ENCODE results near the gene DNAL4. TPM values are rescaled to one million over a fixed set of nuclear protein-coding genes. Genes with fewer than 3 reads are reported as not detected.
"Not testable (repeated sequence)": the region's sequence is repeated elsewhere in the genome, so short reads cannot be mapped to it uniquely, and the experiment has no call there.

Gene DNAL4
- total RNA-seq, 1 experiment from 2014 or later = 14.4 TPM

DNA sequence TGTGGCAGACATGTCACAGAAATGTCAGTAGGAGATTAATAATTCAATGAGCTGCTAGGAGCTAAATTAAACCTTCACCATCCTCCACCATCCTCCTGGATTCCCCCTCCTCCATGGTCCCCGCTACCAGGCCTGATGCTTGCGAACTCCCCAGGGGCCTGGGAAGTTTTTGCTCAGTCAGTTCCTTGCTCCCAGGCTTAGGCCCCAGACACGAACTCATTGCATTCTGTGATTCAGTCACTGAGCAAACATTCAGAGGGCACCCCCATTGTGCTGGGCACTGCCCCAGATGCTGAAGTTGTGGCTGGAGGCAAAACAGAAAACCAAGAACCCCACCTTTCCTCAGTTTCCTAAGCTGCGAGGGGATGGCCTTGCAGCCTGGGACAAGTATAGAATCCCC, 35.5 kb upstream of the DNAL4 start:
- no peak for DNase-seq (ENCODE audit: low read depth, low spot score)
- in situ Hi-C loops (cut with HindIII; ENCODE audit: low pct_unique_long_range_greater_than_20kb, low sequenced_read_pairs) = no loop called here

DNA sequence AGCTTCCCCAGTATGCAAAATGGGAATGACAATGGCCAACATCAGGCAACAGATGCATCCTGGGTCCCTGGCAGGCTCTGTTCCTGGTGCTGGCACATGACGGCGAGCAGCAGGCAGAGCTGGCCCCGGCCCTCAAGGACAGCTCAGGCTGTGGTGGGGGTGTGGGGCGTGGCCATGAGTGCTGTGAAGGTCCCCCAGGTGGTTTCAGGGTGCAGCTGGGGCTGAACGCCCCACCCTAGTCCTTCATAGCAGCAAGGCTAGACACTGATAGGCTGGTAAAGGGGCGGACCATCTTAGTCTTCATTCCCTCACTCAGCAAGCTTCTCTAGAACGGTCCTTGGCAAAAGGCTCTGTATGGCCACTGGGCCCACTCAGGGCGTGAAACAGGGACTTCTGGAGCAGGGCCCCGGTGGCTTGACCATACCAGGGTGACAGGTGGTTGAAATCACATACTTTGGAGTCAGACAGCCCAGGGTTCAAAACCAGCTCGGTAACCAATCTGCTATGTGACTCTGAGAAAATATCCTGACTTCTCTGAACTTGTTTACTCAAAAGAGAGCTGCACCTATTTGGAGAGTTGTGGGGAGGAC, 34.8 kb upstream of the DNAL4 start:
- DNase-seq (ENCODE audit: low read depth, low spot score) = no peak
- in situ Hi-C loops (cut with HindIII; ENCODE audit: low pct_unique_long_range_greater_than_20kb, low sequenced_read_pairs) = no loop called here

DNA sequence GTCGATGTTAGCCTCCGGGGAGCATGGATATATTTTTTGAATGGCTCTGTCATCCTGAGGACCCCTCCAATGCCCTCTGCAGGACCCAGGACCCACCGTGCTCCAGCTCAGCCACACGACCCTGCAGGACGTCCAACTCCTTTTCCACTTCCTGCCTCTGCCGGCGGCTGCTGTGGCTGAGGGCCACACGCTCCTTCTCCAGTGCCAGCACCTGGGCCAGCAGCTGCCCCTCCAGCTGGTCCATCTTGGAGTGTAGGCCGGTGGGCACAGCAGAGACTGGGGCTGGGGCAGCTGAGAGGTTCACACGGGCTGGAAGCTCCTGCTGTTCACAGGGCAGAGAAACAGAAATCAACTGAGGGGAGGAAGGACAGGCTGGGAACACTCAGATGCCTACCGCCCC, 34.2 kb upstream of the DNAL4 start:
- no peak for DNase-seq (ENCODE audit: low read depth, low spot score)

DNA sequence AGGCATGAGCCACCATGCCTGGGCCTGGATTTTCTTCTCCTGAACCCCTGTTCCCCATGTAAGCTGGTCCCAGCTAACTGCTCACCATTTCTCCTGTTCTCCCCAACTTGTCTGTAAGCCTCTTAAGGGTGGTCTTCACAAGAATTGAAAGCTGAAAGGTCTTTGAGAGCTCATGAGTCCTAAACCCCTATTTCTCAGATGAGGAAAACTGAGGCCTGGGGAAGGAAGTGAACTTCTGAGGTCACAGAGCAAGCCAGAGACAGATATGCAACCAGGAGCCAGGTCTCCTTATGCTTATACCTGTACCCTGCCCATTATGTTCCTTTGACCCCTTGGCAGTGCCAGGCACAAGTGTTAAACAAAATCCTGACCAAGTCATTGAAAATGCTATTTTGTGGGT, 33.6 kb upstream of the DNAL4 start:
- DNase-seq (ENCODE audit: low read depth, low spot score) = no peak
- in situ Hi-C loops (cut with HindIII; ENCODE audit: low pct_unique_long_range_greater_than_20kb, low sequenced_read_pairs) = no loop called here

More for the DNA sequence above, 34.2 kb upstream of the DNAL4 start:
- in situ Hi-C loops (cut with HindIII; ENCODE audit: low pct_unique_long_range_greater_than_20kb, low sequenced_read_pairs) = no loop called here

DNA sequence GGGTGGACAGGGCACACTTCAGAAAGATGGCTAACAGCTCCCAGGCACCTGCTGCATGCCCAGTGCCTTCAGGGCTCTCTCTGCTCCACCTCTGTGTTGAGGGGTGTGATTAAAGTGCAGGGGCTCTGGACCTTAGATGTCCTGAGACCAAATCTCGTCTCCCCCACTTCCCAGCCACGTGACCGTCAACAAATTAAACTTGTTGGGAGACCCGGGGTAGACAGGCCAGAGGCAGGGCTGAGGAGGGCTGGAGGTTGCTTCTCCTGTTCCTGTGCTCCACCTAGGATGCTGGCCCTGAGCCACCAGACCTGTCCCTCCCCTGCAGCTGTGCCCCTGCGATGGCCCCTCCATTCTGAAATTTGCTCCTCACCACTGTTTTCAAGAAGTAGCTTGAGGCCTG, 32.9 kb upstream of the DNAL4 start:
- in situ Hi-C loops (cut with HindIII; ENCODE audit: low pct_unique_long_range_greater_than_20kb, low sequenced_read_pairs) = no loop called here
- no peak for DNase-seq (ENCODE audit: low read depth, low spot score)

DNA sequence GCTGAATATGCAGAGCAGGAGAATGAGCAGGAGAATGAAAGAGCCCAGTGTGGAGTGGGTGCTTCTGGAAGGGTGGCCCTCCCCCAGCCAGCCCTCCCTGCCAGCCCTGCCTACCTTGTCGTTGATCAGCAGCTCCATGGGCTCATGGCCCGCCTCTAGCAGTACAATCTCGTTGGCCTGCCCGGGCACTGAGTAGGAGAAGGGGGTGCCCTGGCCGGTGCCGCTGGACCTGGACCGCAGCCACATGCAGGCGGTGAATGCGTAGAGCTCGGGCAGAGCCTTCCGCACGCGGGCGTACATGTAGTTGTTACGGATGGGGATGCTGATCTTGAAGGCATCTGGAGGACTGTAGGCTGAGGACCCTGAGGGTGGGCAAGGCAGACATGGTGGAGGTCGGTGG, 32.4 kb upstream of the DNAL4 start:
- in situ Hi-C loops (cut with HindIII; ENCODE audit: low pct_unique_long_range_greater_than_20kb, low sequenced_read_pairs) = no loop called here

DNA sequence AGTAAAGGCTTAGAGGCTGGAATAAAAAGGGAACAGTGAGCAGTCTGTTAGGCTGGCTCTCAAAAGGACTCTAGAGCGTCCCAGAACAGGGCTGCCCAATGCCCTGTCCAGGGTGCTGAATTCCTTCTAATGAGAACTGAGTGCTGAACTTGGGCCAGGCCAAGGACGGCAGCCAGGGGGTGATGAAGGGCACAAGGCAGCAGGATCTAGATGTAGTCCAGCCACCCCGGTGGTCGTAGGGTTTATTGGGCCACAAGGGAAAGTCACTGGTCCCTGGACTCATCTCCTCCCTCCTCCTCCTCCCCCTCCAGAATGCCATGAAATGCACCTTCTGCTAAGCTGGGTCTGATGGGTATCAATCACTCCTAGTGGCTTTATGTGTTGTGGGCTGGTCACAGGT, 30.6 kb upstream of the DNAL4 start:
- peak; percentile 86 for DNase-seq (ENCODE audit: low read depth, low spot score)
- in situ Hi-C loops (cut with HindIII; ENCODE audit: low pct_unique_long_range_greater_than_20kb, low sequenced_read_pairs) = no loop called here

More for the DNA sequence above, 32.4 kb upstream of the DNAL4 start:
- no peak for DNase-seq (ENCODE audit: low read depth, low spot score)

DNA sequence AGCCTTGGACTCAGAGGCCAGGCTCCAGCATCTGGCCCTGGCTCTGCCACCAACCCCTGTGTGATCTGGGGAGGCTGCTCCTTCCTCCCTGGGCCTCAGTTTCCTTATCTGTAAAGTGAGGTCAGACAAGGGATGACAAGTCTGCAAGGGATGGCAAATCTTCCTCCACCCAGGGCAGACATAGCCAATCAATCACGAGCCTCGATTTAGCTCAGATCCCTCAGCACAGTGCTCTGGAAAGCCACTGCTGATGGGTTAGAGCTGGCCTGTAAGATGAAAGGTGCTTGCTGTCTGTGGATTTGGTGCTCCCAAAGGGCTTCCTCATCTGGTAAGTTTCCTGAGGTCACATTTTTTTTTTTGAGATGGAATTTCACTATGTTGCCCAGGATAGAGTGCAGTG, 29.7 kb upstream of the DNAL4 start:
- in situ Hi-C loops (cut with HindIII; ENCODE audit: low pct_unique_long_range_greater_than_20kb, low sequenced_read_pairs) = no loop called here
- no peak for DNase-seq (ENCODE audit: low read depth, low spot score)

DNA sequence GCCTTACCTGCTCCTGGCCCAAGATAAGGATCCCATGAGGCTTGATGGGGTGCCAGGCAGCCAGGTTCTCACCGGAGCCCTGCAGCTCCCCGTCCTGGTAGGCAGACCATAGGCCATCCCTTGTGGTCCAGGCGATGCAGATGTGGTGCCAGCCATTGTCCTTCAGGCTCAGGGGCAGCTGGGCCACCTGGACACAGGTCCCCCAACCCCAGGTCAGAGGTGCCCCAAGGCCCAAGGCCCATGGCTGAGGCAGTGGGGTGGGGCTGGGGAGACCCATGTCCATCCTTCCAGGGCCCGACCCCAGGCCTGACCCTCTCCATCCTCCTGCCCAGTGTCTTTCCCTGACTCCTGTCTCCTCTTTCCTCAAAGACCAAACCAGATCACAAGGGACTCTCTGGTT, 29.1 kb upstream of the DNAL4 start:
- DNase-seq (ENCODE audit: low read depth, low spot score) = no peak
- in situ Hi-C loops (cut with HindIII; ENCODE audit: low pct_unique_long_range_greater_than_20kb, low sequenced_read_pairs) = no loop called here

DNA sequence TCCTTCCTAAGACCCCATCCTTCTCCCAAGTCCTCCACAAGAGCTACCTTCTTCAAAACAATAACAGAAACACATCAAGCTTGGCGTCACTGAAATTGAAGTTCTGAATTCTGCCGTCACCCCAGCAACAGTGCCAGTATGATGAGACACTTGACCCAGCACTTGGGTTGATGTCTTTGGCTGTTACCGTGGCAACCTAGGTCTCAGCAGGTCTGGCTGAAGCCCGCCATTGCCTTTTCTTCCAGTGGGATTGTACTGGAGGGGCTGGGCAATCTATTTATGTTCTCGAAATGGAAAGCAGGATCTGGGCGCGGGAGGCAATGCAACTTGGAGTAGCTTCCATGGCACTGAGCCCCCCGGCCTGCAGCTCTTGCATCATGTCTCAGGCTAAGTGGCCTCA, 26.1 kb upstream of the DNAL4 start:
- in situ Hi-C loops (cut with HindIII; ENCODE audit: low pct_unique_long_range_greater_than_20kb, low sequenced_read_pairs) = no loop called here
- DNase-seq (ENCODE audit: low read depth, low spot score) = no peak

DNA sequence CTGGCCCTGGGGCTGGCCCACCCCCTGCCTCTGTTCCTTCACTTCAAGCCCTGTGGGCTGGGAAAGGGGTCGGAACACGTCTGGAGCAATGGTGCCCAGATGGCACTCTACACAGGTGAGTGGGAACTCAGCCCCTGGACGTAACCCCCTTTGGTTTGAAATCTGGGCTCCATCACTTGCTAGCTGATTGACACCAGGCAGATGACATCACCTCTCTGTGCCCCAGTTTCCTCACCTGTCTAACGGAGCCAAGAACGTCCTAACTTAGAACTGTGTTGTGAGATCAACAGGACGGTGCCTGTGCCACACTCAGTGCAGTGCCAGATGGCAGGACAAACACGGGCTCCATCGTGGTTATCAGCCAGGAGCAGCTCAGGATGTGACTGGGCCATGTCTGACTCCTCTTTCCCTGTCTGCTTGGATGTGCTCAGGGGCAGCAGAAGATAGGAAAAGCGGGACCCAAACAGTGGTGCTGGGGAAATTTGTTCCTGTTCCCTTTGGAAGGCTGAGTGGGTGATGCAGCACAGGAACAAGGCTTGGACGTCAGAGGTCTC, 25.5 kb upstream of the DNAL4 start:
- no peak for DNase-seq (ENCODE audit: low read depth, low spot score)
- in situ Hi-C loops (cut with HindIII; ENCODE audit: low pct_unique_long_range_greater_than_20kb, low sequenced_read_pairs) = no loop called here

DNA sequence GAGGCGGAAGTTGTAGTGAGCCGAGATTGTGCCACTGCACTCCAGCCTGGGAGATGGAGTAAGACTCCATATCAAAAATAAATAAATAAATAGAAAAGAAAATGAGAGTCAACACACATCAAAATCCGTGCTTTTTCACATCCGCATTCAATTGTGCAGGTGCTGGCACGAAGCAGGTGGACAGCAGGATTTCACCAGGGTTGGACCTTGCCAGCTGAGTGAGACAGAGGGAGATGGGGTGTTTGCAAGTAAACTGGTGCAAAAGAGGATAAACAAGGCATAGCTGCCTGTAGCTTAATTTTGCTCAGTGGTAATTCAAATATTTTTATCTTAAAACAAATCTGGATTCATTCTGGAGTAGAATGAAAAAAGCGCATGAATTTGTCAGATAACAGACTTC, 23.3 kb upstream of the DNAL4 start:
- in situ Hi-C loops (cut with HindIII; ENCODE audit: low pct_unique_long_range_greater_than_20kb, low sequenced_read_pairs) = no loop called here
- DNase-seq (ENCODE audit: low read depth, low spot score) = no peak

DNA sequence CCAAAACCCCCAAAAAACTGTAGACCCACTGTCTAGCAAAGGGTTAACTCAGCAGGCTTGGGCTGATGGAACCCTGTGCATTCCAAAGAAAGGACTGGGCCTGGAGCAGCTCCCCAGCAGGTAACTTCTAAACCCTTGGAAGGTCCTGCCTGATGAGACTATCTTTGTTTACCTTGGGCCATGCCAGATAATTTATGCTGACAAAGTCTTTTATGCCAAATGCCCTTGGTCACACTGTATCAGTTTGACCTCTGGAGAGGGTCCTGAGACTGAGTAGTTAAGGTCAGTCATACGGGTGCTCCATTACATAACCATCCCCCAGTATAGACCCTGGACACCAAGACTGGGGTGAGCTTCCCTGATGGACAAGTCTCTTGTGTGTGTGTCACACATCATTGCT, 21.9 kb upstream of the DNAL4 start:
- DNase-seq (ENCODE audit: low read depth, low spot score) = no peak
- in situ Hi-C loops (cut with HindIII; ENCODE audit: low pct_unique_long_range_greater_than_20kb, low sequenced_read_pairs) = no loop called here

DNA sequence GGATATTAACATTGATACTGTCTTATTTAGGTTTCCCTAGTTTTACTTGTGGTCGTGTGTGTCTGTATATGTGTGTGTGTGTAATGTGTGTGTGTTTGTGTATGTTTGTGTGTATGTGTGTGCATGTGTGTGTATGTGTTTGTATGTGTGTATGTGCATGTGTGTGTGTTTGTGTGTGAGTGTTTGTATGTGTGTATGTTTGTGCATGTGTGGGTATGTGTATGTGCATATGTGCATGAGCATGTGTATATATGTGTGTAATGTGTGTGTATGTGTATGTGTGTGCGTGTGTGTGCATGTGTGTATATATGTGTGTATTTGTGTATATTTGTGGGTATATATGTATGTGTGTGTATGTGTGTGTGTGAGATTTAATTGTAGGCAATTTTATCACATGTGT, 17.3 kb upstream of the DNAL4 start:
- in situ Hi-C loops (cut with HindIII; ENCODE audit: low pct_unique_long_range_greater_than_20kb, low sequenced_read_pairs) = no loop called here
- no peak for DNase-seq (ENCODE audit: low read depth, low spot score)

DNA sequence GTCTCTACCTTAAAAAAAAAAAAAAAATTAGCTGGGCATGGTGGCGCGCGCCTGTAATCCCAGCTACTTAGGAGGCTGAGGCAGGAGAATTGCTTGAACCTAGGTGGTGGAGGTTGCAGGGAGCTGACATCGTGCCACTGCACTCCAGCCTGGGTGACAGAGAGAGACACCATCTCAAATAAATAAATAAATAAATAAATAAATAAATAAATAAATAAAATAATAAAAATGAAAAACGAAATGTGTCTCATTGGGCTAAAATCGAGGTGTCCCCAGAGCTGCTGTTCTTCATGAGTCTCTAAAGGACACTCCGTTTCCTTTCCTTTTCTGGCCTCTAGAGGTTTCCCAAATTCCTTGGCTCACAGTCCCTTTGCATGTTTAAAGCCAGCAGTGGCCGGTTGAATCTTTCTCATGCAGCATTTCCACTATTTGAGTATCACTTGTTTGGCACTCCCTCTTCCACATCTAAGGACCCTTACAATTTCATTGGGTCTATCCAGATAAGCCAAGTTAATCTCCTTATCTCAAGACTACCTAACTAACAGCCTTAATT, 11.2 kb upstream of the DNAL4 start:
- DNase-seq (ENCODE audit: low read depth, low spot score); in situ Hi-C loops (cut with HindIII; ENCODE audit: low pct_unique_long_range_greater_than_20kb, low sequenced_read_pairs): not testable (repeated sequence)

DNA sequence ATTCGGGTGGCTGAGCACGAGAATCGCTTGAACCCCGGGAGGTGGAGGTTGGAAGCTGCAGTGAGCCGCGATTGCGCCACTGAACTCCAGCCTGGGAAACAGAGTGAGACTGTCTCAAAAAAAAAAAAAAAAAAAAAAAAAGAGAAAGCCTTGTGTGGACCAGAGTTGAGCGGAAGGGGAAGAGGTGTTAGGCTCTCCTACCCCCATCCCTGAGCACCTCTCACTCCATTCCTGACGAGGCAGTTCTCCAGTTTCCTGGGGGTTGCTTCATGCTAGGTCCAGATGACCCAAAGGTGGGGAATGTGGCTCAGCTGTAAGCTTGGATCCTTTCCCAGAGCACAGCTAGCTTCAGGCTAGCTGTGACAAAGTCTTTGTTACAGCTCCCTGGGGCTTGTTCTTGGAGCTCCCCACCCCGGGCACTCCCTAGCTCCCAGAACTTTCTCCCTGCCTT, 8.8 kb upstream of the DNAL4 start:
- DNase-seq (ENCODE audit: low read depth, low spot score) = peak; percentile 63
- in situ Hi-C loops (cut with HindIII; ENCODE audit: low pct_unique_long_range_greater_than_20kb, low sequenced_read_pairs) = no loop called here

DNA sequence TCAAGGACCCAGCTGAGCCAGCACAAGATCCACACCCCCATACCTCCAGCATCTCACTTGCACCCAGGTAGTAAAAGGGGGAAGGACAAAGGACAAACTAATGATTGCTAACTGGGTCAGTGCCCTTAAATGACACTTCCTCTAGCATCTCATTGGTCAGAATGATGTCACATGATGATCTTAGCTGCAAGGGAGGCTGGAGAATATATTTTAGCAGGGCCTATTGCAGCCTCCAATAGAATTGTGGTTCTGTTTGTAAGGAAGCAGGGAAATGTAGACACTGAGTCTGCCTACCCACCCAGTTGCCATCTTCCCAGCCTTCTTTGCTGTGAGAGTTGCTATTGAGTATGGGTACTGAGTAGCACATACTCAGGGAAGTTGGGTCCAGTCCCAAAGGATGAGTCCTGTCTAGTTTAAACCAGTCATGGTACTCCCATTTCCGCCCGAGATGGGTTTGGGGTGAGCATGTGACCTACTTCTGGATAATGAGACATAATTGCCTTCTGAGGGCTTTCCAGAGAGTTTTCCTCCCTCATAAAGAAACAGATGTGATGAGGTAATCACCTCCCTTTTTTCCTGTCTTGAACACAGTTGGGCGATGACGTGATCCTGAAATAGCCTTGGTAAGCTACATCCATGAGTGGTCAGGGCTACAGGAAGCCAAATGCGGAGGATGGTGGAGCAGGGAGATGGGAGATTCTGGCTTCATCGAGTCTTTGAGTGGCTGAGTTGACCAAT, 5.5 kb upstream of the DNAL4 start:
- no peak for DNase-seq (ENCODE audit: low read depth, low spot score)
- in situ Hi-C loops (cut with HindIII; ENCODE audit: low pct_unique_long_range_greater_than_20kb, low sequenced_read_pairs) = no loop called here

DNA sequence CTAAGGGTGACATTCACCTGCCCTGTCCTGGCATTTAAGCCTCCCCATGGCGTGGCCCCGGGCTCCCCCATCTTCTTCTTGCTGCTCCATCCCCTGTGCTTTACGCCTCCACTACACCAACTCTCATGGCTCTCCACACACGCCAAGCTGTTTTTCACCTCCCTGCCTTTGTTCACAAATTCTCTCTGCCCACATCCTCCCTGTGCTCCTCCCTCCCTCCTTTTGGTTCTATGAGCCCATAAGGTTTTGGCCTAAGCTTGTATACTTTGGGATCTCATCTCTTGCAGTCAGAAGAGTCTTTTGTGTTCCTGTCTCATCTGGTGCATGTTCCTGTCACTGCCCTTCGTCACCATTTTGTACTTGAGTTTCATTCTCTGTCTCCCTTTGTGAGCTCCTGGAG, 4.6 kb upstream of the DNAL4 start:
- DNase-seq (ENCODE audit: low read depth, low spot score) = no peak
- in situ Hi-C loops (cut with HindIII; ENCODE audit: low pct_unique_long_range_greater_than_20kb, low sequenced_read_pairs) = no loop called here

Measured in SK-MEL-5 (cell line).